ENCODE measurements around the gene C15orf40.
"Not testable (repeated sequence)": the region's sequence is repeated elsewhere in the genome, so short reads cannot be mapped to it uniquely, and the experiment has no call there.

C15orf40 gene

DNA sequence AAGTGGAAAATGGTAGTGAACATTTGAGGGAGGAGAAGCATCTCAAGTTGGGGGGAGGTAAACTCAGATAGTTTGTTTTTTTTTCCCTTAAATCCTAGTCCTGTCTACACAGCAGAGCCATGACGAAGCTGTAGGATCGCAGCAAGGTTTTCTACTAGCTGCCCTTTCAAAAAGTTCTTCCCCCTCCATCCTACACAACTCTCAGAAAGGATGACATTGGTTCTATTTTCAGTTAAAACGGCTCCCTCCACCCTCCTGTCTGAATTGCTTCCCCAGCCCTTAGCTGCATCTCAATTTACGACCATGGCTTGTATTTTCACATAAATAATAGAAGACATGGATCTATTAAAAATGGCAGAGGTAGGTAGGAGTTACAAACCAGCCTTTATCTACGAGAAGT, 61.1 kb downstream of the C15orf40 start:
- Mint-ChIP-seq H3K36me3 (peaks cover 1% of the 10 kb centered on the region), H3K4me1 (no peaks in the 10 kb centered on the region), H3K27me3 (peaks cover 5% of the 10 kb centered on the region), H3K9me3 (no peaks in the 10 kb centered on the region), H3K27ac (no peak overlapping the region), H3K4me3 (no peak overlapping the region)

- Mint-ChIP-seq H3K9me3 (no peaks in the 10 kb centered on the region), H3K4me3 (no peak overlapping the region), H3K4me1 (no peaks in the 10 kb centered on the region), H3K36me3 (peaks cover 1% of the 10 kb centered on the region), H3K27me3 (peaks cover 3% of the 10 kb centered on the region), H3K27ac (no peak overlapping the region)
These were observed 65.2 kb downstream of the C15orf40 start for GRCh38 chr15:82946155-82946701.

DNA sequence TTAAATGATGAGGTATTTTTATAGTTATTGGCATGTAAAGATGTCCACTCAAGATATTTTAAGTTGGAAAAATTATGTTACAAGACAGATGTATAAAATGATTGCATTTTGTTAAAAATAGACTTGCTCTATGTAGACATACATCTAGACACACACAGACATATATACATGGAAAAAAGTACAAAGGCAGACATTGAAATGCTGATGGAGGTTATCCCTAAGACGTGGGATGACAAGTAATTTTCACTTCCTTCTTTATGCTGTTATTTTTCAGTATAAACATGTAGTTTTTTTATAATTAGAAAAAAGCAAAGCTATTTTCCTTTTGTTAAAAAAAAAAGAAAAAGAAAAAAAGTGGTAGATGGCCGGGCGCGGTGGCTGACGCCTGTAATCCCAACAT, 66.1 kb downstream of the C15orf40 start:
- no peaks in the 10 kb centered on the region for H3K9me3 Mint-ChIP-seq
- no peak overlapping the region for H3K4me3 Mint-ChIP-seq
- peaks cover 1% of the 10 kb centered on the region for H3K36me3 Mint-ChIP-seq
- H3K4me1 Mint-ChIP-seq = no peaks in the 10 kb centered on the region
- peaks cover 3% of the 10 kb centered on the region for H3K27me3 Mint-ChIP-seq
- no peak overlapping the region for H3K27ac Mint-ChIP-seq

GRCh38 chr15:82944821-82945220, 66.6 kb downstream of the C15orf40 start:
- H3K36me3 Mint-ChIP-seq = peaks cover 1% of the 10 kb centered on the region
- peaks cover 3% of the 10 kb centered on the region for H3K27me3 Mint-ChIP-seq
- H3K27ac Mint-ChIP-seq = no peak overlapping the region
- H3K9me3 Mint-ChIP-seq = no peaks in the 10 kb centered on the region
- no peaks in the 10 kb centered on the region for H3K4me1 Mint-ChIP-seq
- H3K4me3 Mint-ChIP-seq = no peak overlapping the region

GRCh38 chr15:82944056-82944455, 67.4 kb downstream of the C15orf40 start:
- no peak overlapping the region for H3K4me3 Mint-ChIP-seq
- H3K27me3 Mint-ChIP-seq = peaks cover 3% of the 10 kb centered on the region
- peaks cover 1% of the 10 kb centered on the region for H3K36me3 Mint-ChIP-seq
- no peak overlapping the region for H3K27ac Mint-ChIP-seq
- H3K9me3 Mint-ChIP-seq = no peaks in the 10 kb centered on the region
- H3K4me1 Mint-ChIP-seq = no peaks in the 10 kb centered on the region

DNA sequence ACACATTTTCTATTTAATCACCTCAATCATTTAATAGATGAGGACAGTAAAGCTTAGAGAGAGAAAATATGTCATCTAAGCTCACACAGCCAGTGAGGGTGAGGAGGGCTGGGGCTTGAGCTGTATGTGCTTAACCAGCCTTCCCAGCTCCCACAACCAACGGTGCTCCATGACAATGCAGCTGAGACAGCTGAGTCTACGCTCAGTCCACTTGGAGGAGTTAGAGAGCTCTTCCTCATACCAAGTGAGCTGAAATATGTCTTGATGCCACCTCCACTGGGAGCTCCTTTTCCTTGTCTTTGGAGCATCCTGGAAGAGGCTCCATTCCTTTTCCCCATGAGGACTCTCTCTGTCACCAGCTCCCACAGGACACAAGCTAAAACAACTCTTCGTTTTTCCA, 68.3 kb downstream of the C15orf40 start:
- H3K27me3 Mint-ChIP-seq = peaks cover 4% of the 10 kb centered on the region
- peaks cover 1% of the 10 kb centered on the region for H3K36me3 Mint-ChIP-seq
- no peak overlapping the region for H3K27ac Mint-ChIP-seq
- H3K4me1 Mint-ChIP-seq = no peaks in the 10 kb centered on the region
- no peaks in the 10 kb centered on the region for H3K9me3 Mint-ChIP-seq
- no peak overlapping the region for H3K4me3 Mint-ChIP-seq

DNA sequence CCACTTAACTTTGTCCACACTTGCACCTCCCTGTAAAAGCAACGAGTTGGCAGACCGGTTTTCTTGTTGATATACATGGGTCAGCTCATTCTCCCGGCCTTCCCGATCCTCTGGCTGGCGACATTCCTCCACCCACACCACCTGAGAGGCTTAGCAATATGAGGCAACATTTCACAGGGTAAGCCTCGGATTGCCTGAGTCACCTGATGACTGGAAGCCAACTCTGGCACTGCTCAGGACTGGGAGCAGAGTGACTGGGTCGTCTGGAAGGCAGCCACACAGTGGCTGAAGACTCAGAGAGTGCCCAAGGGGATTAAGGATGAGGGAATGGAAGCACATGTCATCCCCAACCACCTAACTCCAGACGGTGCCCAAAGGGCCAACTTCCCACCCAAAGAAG, 68.7 kb downstream of the C15orf40 start:
- H3K4me3 Mint-ChIP-seq = no peak overlapping the region
- H3K9me3 Mint-ChIP-seq = no peaks in the 10 kb centered on the region
- H3K27ac Mint-ChIP-seq = no peak overlapping the region
- H3K36me3 Mint-ChIP-seq = peaks cover 1% of the 10 kb centered on the region
- no peaks in the 10 kb centered on the region for H3K4me1 Mint-ChIP-seq
- peaks cover 4% of the 10 kb centered on the region for H3K27me3 Mint-ChIP-seq

GRCh38 chr15:82939678-82940077, 71.8 kb downstream of the C15orf40 start:
- H3K4me3 Mint-ChIP-seq, H3K36me3 Mint-ChIP-seq, H3K9me3 Mint-ChIP-seq, H3K27me3 Mint-ChIP-seq, H3K27ac Mint-ChIP-seq, H3K4me1 Mint-ChIP-seq: not testable (repeated sequence)

Measured in activated naive CD4-positive, alpha-beta T cell treated with anti-CD3 and anti-CD28 coated beads, Interleukin-2, amount 50 U/mL, for 24 hours (primary cell).